ENCODE data around the gene ACVRL1.

DNA sequence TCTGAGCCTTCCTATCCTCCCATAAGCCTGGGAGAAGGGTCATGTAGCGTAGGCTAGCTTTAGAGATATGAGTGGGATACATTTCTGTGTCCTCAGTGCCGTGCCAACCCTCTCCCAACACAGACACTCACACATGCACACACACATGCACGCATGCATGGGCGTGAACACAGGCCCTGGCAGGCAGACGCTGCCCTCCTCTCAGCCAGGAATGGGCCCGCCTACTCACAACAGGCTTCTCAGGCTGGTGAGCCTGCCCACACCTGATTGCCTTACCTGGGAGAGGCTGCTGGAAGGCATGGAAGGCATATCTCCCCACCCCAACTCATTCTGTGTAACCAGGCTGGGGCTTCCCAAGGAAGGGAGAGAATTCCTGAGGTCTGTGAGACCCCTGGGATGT lies 31.4 kb downstream of the ACVRL1 start:
- TF ChIP-seq, protein P1, sequence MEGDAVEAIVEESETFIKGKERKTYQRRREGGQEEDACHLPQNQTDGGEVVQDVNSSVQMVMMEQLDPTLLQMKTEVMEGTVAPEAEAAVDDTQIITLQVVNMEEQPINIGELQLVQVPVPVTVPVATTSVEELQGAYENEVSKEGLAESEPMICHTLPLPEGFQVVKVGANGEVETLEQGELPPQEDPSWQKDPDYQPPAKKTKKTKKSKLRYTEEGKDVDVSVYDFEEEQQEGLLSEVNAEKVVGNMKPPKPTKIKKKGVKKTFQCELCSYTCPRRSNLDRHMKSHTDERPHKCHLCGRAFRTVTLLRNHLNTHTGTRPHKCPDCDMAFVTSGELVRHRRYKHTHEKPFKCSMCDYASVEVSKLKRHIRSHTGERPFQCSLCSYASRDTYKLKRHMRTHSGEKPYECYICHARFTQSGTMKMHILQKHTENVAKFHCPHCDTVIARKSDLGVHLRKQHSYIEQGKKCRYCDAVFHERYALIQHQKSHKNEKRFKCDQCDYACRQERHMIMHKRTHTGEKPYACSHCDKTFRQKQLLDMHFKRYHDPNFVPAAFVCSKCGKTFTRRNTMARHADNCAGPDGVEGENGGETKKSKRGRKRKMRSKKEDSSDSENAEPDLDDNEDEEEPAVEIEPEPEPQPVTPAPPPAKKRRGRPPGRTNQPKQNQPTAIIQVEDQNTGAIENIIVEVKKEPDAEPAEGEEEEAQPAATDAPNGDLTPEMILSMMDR (IDR thresholded peaks at IDR 0.05), result no peak
- TF ChIP-seq POLR2AphosphoS5 (IDR thresholded peaks at IDR 0.05; ENCODE audit: low read depth, low read length), result no peak
- TF ChIP-seq, protein P2, sequence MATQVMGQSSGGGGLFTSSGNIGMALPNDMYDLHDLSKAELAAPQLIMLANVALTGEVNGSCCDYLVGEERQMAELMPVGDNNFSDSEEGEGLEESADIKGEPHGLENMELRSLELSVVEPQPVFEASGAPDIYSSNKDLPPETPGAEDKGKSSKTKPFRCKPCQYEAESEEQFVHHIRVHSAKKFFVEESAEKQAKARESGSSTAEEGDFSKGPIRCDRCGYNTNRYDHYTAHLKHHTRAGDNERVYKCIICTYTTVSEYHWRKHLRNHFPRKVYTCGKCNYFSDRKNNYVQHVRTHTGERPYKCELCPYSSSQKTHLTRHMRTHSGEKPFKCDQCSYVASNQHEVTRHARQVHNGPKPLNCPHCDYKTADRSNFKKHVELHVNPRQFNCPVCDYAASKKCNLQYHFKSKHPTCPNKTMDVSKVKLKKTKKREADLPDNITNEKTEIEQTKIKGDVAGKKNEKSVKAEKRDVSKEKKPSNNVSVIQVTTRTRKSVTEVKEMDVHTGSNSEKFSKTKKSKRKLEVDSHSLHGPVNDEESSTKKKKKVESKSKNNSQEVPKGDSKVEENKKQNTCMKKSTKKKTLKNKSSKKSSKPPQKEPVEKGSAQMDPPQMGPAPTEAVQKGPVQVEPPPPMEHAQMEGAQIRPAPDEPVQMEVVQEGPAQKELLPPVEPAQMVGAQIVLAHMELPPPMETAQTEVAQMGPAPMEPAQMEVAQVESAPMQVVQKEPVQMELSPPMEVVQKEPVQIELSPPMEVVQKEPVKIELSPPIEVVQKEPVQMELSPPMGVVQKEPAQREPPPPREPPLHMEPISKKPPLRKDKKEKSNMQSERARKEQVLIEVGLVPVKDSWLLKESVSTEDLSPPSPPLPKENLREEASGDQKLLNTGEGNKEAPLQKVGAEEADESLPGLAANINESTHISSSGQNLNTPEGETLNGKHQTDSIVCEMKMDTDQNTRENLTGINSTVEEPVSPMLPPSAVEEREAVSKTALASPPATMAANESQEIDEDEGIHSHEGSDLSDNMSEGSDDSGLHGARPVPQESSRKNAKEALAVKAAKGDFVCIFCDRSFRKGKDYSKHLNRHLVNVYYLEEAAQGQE (IDR thresholded peaks at IDR 0.05; ENCODE audit: insufficient read depth in 1 of 2, low read depth in 2 of 2, low read length in 1 of 2), result no peak

All from Panc1 (cell line).